ENCODE data around the gene MTTP.
"Not testable (repeated sequence)": the region's sequence is repeated elsewhere in the genome, so short reads cannot be mapped to it uniquely, and the experiment has no call there.

The MTTP gene

DNA sequence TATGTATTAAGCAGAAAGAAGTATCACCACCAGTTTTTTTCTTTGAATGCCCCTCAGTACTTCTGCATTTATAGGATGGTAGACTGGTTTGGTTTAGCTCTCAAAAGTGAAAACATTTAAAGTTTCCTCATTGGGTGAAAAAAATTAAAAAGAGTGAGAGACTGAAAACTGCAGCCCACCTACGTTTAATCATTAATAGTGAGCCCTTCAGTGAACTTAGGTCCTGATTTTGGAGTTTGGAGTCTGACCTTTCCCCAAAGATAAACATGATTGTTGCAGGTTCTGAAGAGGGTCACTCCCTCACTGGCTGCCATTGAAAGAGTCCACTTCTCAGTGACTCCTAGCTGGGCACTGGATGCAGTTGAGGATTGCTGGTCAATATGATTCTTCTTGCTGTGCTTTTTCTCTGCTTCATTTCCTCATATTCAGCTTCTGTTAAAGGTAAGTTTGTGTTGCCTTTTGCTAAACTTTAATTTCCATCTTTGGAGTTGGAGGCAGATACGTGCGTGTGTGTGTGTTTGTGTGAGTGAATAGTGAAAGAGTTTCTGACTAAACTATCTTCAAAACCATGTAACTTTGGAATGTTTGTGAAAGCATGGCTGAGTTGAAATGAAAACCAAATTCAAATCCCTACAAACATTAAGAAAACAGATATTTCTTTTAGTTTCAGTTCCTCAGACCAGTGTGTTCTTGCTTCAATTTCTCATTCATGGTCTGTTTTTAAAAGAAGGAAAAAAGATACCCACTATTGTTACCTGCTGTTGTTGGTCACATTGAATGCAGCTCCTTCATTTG, at the start of gene MTTP:
Gene MTTP (plus strand): TSS at position 295 of the 795 bp plus-strand sequence. CDS start 86 bp downstream, at position 381.
- no peak within 1 kb of the TSS for H3K4me3 ChIP-seq (ENCODE audit: low read length)
- no peak for DNase-seq (ENCODE audit: low read depth)
- TF ChIP-seq, protein P1, sequence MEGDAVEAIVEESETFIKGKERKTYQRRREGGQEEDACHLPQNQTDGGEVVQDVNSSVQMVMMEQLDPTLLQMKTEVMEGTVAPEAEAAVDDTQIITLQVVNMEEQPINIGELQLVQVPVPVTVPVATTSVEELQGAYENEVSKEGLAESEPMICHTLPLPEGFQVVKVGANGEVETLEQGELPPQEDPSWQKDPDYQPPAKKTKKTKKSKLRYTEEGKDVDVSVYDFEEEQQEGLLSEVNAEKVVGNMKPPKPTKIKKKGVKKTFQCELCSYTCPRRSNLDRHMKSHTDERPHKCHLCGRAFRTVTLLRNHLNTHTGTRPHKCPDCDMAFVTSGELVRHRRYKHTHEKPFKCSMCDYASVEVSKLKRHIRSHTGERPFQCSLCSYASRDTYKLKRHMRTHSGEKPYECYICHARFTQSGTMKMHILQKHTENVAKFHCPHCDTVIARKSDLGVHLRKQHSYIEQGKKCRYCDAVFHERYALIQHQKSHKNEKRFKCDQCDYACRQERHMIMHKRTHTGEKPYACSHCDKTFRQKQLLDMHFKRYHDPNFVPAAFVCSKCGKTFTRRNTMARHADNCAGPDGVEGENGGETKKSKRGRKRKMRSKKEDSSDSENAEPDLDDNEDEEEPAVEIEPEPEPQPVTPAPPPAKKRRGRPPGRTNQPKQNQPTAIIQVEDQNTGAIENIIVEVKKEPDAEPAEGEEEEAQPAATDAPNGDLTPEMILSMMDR (IDR thresholded peaks at IDR 0.05; ENCODE audit: insufficient read depth, low read depth, low read length, missing control alignments): no peak

DNA sequence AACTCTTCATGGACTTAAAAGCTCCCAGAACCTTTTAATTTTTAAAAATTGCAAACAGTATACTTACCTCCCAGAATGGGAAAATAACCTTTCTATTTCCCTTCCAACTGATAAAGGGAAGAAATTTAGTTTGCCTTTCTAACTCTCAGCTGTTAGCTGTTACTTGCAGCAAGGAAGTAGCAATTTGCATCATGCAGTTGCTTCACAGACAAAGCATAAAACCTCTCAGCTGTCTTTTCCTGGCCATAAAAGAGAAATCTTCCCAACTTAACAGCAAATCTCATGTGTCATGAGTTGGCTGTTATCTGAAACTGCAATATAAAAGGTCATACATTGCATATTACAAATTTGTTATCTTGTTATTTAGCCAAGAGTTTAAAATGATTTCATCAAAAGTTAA, 45.4 kb upstream of the MTTP start:
- TF ChIP-seq, protein P1 (IDR thresholded peaks at IDR 0.05; ENCODE audit: insufficient read depth, low read depth, low read length, missing control alignments): no peak
- no peak for DNase-seq (ENCODE audit: low read depth)
- H3K4me3 ChIP-seq (ENCODE audit: low read length): no peak overlapping the region

DNA sequence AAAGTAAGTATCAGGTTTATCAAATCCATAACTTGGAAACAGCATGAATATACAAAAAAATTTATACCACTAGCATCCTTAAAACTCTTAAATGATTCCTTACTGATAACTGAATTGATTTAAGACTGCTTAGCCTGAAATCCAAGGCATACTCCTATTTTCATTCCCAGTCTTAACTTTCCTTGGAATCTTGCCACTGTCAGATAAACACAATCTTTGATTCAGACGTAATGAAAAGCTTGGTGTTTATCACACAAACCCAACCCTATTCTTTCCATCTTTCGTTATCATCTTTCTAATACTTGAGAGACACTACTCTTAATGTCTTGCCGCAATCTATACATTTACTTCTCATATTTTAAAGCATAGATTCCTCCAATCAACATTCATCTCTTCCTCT, 44.7 kb upstream of the MTTP start:
- H3K4me3 ChIP-seq (ENCODE audit: low read length): no peak overlapping the region
- DNase-seq (ENCODE audit: low read depth): no peak
- TF ChIP-seq, protein P1 (IDR thresholded peaks at IDR 0.05; ENCODE audit: insufficient read depth, low read depth, low read length, missing control alignments): no peak

DNA sequence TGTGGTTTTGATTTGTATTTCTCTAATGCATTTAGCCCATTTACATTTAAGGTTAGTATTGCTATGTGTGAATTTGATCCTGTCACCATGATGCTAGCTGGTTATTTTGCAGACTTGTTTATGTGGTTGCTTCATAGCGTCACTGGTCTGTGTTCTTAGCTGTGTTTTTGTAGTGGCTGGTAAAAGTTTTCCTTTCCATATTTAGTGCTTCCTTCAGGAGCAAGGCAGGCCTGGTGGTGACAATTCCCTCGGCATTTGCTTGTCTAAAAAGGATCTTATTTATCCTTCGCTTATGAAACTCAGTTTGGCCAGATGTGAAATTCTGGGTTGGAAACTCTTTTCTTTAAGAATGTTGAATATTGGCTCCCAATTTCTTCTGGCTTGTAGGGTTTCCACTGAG, 39.9 kb upstream of the MTTP start:
- not testable (repeated sequence) for DNase-seq (ENCODE audit: low read depth); H3K4me3 ChIP-seq (ENCODE audit: low read length)

DNA sequence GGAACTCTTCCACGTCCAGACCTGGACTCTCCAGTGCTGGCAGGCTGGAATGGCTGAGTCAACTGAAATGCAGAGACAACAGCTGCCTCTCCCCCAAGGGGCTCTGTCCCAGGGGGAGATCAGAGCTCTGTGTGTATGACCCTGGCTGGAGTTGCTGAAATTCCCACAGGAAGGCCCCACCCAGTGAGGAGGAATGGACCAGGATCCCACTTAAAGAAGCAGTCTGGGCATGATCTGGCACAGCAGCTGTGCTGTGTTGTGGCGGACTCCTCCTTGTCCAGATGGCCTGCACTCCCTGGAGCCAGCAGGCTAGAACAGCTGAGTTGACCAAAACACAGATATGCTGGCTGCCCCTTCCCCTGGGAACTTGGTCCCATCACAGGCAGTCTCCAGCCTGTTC, 38.4 kb upstream of the MTTP start:
- TF ChIP-seq, protein P1 (IDR thresholded peaks at IDR 0.05; ENCODE audit: insufficient read depth, low read depth, low read length, missing control alignments): no peak
- H3K4me3 ChIP-seq (ENCODE audit: low read length): no peak overlapping the region
- DNase-seq (ENCODE audit: low read depth): no peak

DNA sequence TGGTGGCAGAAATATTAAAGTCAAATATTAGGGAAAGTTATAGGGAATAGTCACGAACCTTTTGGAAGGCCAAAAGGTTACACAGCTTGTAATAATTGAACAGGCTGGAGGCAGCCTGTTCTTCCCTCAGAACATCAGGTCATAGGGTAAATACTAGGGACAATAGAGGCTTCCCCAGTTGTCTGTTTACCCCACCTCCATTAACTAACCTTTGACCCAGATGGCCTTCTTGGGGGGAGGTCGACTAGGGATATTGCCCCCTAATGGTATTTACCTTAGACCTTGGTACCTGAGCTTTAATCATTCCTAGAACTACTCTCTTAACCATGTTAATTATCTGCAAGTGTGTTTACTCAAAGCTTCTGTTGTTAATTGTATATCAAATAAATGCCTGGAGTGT, 37.8 kb upstream of the MTTP start:
- no peak overlapping the region for H3K4me3 ChIP-seq (ENCODE audit: low read length)
- TF ChIP-seq, protein P1 (IDR thresholded peaks at IDR 0.05; ENCODE audit: insufficient read depth, low read depth, low read length, missing control alignments): no peak
- DNase-seq (ENCODE audit: low read depth): no peak

DNA sequence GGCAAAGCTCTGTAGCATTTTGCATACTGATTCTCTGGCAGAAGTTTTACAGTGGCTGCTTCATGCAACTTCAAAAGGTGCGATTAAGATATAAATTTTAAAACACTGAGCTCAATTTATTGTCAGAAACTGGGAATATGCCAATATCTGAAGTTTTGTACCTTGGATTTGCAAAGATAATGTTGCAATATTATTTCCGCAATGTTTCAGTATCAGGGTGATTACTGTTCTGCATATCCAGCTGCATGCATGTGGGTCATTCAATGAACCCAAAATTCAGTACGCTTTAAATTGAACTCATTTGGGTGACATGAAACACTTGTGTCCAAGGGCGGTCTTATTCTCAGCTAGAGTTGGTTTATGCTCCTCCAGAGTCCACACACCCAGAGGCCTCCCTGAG, 37.0 kb upstream of the MTTP start:
- no peak overlapping the region for H3K4me3 ChIP-seq (ENCODE audit: low read length)
- DNase-seq (ENCODE audit: low read depth): no peak
- TF ChIP-seq, protein P1 (IDR thresholded peaks at IDR 0.05; ENCODE audit: insufficient read depth, low read depth, low read length, missing control alignments): no peak

Data from epithelial cell of esophagus (primary cell).